ENCODE data around the gene APOBEC3H.
"Not testable (repeated sequence)": the region's sequence is repeated elsewhere in the genome, so short reads cannot be mapped to it uniquely, and the experiment has no call there.

The APOBEC3H gene

GRCh38 chr22:39070186-39070585 lies 26.9 kb upstream of the APOBEC3H start:
- no peak for TF ChIP-seq CTCF (conservative IDR thresholded peaks at IDR 0.05; ENCODE audit: control insufficient read depth, insufficient read depth, low read depth, low read length)
- no peak overlapping the region for H3K4me3 ChIP-seq (ENCODE audit: control insufficient read depth, low read depth, low read length)
- no peak for DNase-seq (ENCODE audit: low read depth)

- DNase-seq (ENCODE audit: low read depth); H3K4me3 ChIP-seq (ENCODE audit: control insufficient read depth, low read depth, low read length): not testable (repeated sequence)
Observed at GRCh38 chr22:39072581-39072981, 24.5 kb upstream of the APOBEC3H start.

- no peak for DNase-seq (ENCODE audit: low read depth)
- H3K4me3 ChIP-seq (ENCODE audit: control insufficient read depth, low read depth, low read length) = no peak overlapping the region
- TF ChIP-seq CTCF (conservative IDR thresholded peaks at IDR 0.05; ENCODE audit: control insufficient read depth, insufficient read depth, low read depth, low read length) = no peak
Observed at GRCh38 chr22:39073981-39074380, 23.1 kb upstream of the APOBEC3H start.

GRCh38 chr22:39076155-39077025 lies 20.7 kb upstream of the APOBEC3H start:
- H3K4me3 ChIP-seq (ENCODE audit: control insufficient read depth, low read depth, low read length); DNase-seq (ENCODE audit: low read depth): not testable (repeated sequence)

GRCh38 chr22:39077026-39077840 lies 19.8 kb upstream of the APOBEC3H start, which contains the start of gene APOBEC3G:
TSS of gene APOBEC3G (plus strand) at chr22:39077275. CDS start at chr22:39077362, 87 bp downstream.
- H3K4me3 ChIP-seq (ENCODE audit: control insufficient read depth, low read depth, low read length) = peak within 1 kb of the TSS; percentile 43
- DNase-seq (ENCODE audit: low read depth) = peak; percentile 58

GRCh38 chr22:39077912-39078311 lies 19.1 kb upstream of the APOBEC3H start:
- DNase-seq (ENCODE audit: low read depth) = not testable (repeated sequence)
- H3K4me3 ChIP-seq (ENCODE audit: control insufficient read depth, low read depth, low read length) = peak overlapping the region; percentile 43

GRCh38 chr22:39078329-39078728 lies 18.7 kb upstream of the APOBEC3H start:
- TF ChIP-seq CTCF (conservative IDR thresholded peaks at IDR 0.05; ENCODE audit: control insufficient read depth, insufficient read depth, low read depth, low read length) = no peak
- H3K4me3 ChIP-seq (ENCODE audit: control insufficient read depth, low read depth, low read length) = no peak overlapping the region
- DNase-seq (ENCODE audit: low read depth) = no peak

- DNase-seq (ENCODE audit: low read depth); H3K4me3 ChIP-seq (ENCODE audit: control insufficient read depth, low read depth, low read length): not testable (repeated sequence)
Observed at GRCh38 chr22:39079054-39079637, 17.9 kb upstream of the APOBEC3H start.

- no peak for TF ChIP-seq CTCF (conservative IDR thresholded peaks at IDR 0.05; ENCODE audit: control insufficient read depth, insufficient read depth, low read depth, low read length)
- DNase-seq (ENCODE audit: low read depth) = no peak
- H3K4me3 ChIP-seq (ENCODE audit: control insufficient read depth, low read depth, low read length) = no peak overlapping the region
Observed at GRCh38 chr22:39080052-39080762, 16.8 kb upstream of the APOBEC3H start.

Measured in fibroblast of mammary gland (primary cell).